ENCODE measurements around the gene PLAAT5. TPM values are rescaled to one million over a fixed set of nuclear protein-coding genes. Genes with fewer than 3 reads are reported as not detected.

The PLAAT5 gene
- total and polyA plus RNA-seq, 2 donors (not counting 3 experiments of a cell fraction or from before 2014, with no cell fraction given) = not detected

- intact Hi-C loops (cut with micrococcal nuclease) (no loop called here), dilution Hi-C loops (cut with MboI; ENCODE audit: extremely low pct_ligation_motif_present, low sequenced_read_pairs) (no loop called here)
- Histone ChIP-seq H3K9me3 (replicated peaks; ENCODE audit: control insufficient read depth, insufficient read depth, low read length) (no peaks in the 10 kb centered on the region), H3K27me3 (ENCODE audit: control insufficient read depth in 2 of 2, insufficient read depth in 2 of 2, low read length in 2 of 2) (peaks cover 4 to 5% of the 10 kb centered on the region in 2 experiments), H3K4me1 (ENCODE audit: control insufficient read depth, extremely low read depth, insufficient read depth, low read length) (no peaks in the 10 kb centered on the region), H3K9me1 (replicated peaks; ENCODE audit: control insufficient read depth, extremely low read depth, insufficient read depth, low read length) (no peaks in the 10 kb centered on the region), H4K20me1 (replicated peaks; ENCODE audit: control insufficient read depth, extremely low read depth, insufficient read depth, low read length) (no peaks in the 10 kb centered on the region), H3K79me2 (ENCODE audit: control insufficient read depth, insufficient read depth, low read length) (no peaks in the 10 kb centered on the region), H3K27ac (ENCODE audit: insufficient read depth, low read depth, low read length) (no peak overlapping the region), H3K4me3 (replicated peaks in 1 of 3; ENCODE audit: insufficient read depth in 1 of 3, low read depth in 1 of 3, low read length in 3 of 3) (no peak overlapping the region), H3K36me3 (ENCODE audit: control insufficient read depth in 2 of 2, extremely low read depth in 1 of 2, insufficient read depth in 2 of 2, low read length in 2 of 2) (no peaks in the 10 kb centered on the region), H3K4me2 (ENCODE audit: insufficient read depth, low read length) (no peak overlapping the region), H3K9ac (replicated peaks; ENCODE audit: extremely low read depth, insufficient read depth, low read length) (no peak overlapping the region), H2AFZ (ENCODE audit: low read depth, low read length) (no peak overlapping the region)
- no peak for TF ChIP-seq POLR2A (IDR thresholded peaks at IDR 0.05; ENCODE audit: low read depth, low read length)
- no peak for TF ChIP-seq JUN (IDR thresholded peaks at IDR 0.05; ENCODE audit: borderline replicate concordance, insufficient read depth, insufficient read length, low read depth)
- no peak for TF ChIP-seq FOS (IDR thresholded peaks at IDR 0.05; ENCODE audit: borderline replicate concordance, insufficient read depth, low read length)
- no peak for TF ChIP-seq GATA2 (IDR thresholded peaks at IDR 0.05; ENCODE audit: insufficient read depth, insufficient read length, low read depth, low read length)
- TF ChIP-seq, protein P1, sequence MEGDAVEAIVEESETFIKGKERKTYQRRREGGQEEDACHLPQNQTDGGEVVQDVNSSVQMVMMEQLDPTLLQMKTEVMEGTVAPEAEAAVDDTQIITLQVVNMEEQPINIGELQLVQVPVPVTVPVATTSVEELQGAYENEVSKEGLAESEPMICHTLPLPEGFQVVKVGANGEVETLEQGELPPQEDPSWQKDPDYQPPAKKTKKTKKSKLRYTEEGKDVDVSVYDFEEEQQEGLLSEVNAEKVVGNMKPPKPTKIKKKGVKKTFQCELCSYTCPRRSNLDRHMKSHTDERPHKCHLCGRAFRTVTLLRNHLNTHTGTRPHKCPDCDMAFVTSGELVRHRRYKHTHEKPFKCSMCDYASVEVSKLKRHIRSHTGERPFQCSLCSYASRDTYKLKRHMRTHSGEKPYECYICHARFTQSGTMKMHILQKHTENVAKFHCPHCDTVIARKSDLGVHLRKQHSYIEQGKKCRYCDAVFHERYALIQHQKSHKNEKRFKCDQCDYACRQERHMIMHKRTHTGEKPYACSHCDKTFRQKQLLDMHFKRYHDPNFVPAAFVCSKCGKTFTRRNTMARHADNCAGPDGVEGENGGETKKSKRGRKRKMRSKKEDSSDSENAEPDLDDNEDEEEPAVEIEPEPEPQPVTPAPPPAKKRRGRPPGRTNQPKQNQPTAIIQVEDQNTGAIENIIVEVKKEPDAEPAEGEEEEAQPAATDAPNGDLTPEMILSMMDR (IDR thresholded peaks at IDR 0.05; ENCODE audit: extremely low read depth in 1 of 2, insufficient read depth in 1 of 2, low read depth in 1 of 2, low read length in 2 of 2) = no peak
- no peak for TF ChIP-seq MYC (IDR thresholded peaks at IDR 0.05; ENCODE audit: low read depth, low read length)
- TF ChIP-seq EZH2 (IDR thresholded peaks at IDR 0.05; ENCODE audit: borderline replicate concordance, low read depth, low read length, severe bottlenecking) = no peak
- no peak for FAIRE-seq
- CTCF ChIA-PET = no interaction called here
- no peak for DNase-seq (ENCODE audit: low read depth, low spot score)
- POLR2A ChIA-PET = no interaction called here
- BruUV-seq (replicated peaks) = no TSS peak
Observed at GRCh38 chr11:63445720-63446119, 45.2 kb downstream of the PLAAT5 start.

DNA sequence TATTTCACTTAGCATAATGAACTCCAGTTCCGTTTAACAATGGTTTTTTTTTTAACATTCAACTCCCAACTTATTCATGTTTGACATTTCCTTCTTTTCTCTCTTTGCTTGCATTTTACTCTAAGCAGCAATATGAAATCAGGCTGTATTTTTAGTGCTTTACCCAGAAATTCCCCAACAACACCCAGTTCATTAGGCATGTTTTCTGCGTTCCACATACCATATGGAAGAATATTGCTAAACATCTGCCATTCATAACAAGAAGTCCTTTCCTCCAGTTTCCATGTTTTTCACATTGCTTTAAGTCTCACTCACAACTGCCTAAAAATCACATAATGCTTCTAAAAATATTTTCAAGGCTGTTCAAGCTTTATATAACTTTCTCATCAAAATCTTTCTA, 45.8 kb downstream of the PLAAT5 start:
- no TSS peak for BruUV-seq (replicated peaks)
- H2AFZ ChIP-seq (ENCODE audit: low read depth, low read length) = no peak overlapping the region
- peaks cover 4 to 5% of the 10 kb centered on the region in 2 experiments for H3K27me3 ChIP-seq (ENCODE audit: control insufficient read depth in 2 of 2, insufficient read depth in 2 of 2, low read length in 2 of 2)
- ChIA-PET POLR2A (no interaction called here), CTCF (no interaction called here)
- no peak overlapping the region for H3K9ac ChIP-seq (replicated peaks; ENCODE audit: extremely low read depth, insufficient read depth, low read length)
- no peak overlapping the region for H3K4me3 ChIP-seq (replicated peaks in 1 of 3; ENCODE audit: insufficient read depth in 1 of 3, low read depth in 1 of 3, low read length in 3 of 3)
- H3K36me3 ChIP-seq (ENCODE audit: control insufficient read depth in 2 of 2, extremely low read depth in 1 of 2, insufficient read depth in 2 of 2, low read length in 2 of 2) = no peaks in the 10 kb centered on the region
- DNase-seq (ENCODE audit: low read depth, low spot score) = no peak
- no peak overlapping the region for H3K4me2 ChIP-seq (ENCODE audit: insufficient read depth, low read length)
- TF ChIP-seq MYC (IDR thresholded peaks at IDR 0.05; ENCODE audit: low read depth, low read length) (no peak), EZH2 (IDR thresholded peaks at IDR 0.05; ENCODE audit: borderline replicate concordance, low read depth, low read length, severe bottlenecking) (no peak), POLR2A (IDR thresholded peaks at IDR 0.05; ENCODE audit: low read depth, low read length) (no peak), POLR2AphosphoS5 (IDR thresholded peaks at IDR 0.05; ENCODE audit: insufficient read depth, low read depth, low read length) (no peak), JUN (IDR thresholded peaks at IDR 0.05; ENCODE audit: borderline replicate concordance, insufficient read depth, insufficient read length, low read depth) (no peak), GATA2 (IDR thresholded peaks at IDR 0.05; ENCODE audit: insufficient read depth, insufficient read length, low read depth, low read length) (no peak), MAX (IDR thresholded peaks at IDR 0.05; ENCODE audit: insufficient read depth, insufficient read length) (no peak), FOS (IDR thresholded peaks at IDR 0.05; ENCODE audit: borderline replicate concordance, insufficient read depth, low read length) (no peak)
- TF ChIP-seq, protein P1 (IDR thresholded peaks at IDR 0.05; ENCODE audit: extremely low read depth in 1 of 2, insufficient read depth in 1 of 2, low read depth in 1 of 2, low read length in 2 of 2) = no peak
- FAIRE-seq = no peak
- no peaks in the 10 kb centered on the region for H3K9me3 ChIP-seq (replicated peaks; ENCODE audit: control insufficient read depth, insufficient read depth, low read length)
- H4K20me1 ChIP-seq (replicated peaks; ENCODE audit: control insufficient read depth, extremely low read depth, insufficient read depth, low read length) = no peaks in the 10 kb centered on the region
- intact Hi-C loops (cut with micrococcal nuclease) (no loop called here), dilution Hi-C loops (cut with MboI; ENCODE audit: extremely low pct_ligation_motif_present, low sequenced_read_pairs) (no loop called here)
- H3K79me2 ChIP-seq (ENCODE audit: control insufficient read depth, insufficient read depth, low read length) = no peaks in the 10 kb centered on the region
- H3K27ac ChIP-seq (ENCODE audit: insufficient read depth, low read depth, low read length) = no peak overlapping the region
- H3K4me1 ChIP-seq (ENCODE audit: control insufficient read depth, extremely low read depth, insufficient read depth, low read length) = no peaks in the 10 kb centered on the region
- no peaks in the 10 kb centered on the region for H3K9me1 ChIP-seq (replicated peaks; ENCODE audit: control insufficient read depth, extremely low read depth, insufficient read depth, low read length)
